ENCODE data around the gene TIGD6. TPM values are rescaled to one million over a fixed set of nuclear protein-coding genes. Genes with fewer than 3 reads are reported as not detected.

The TIGD6 gene
- total RNA-seq, 4 donors from 2014 or later, result 1.2 to 4.5 (median 2.7) TPM

DNA sequence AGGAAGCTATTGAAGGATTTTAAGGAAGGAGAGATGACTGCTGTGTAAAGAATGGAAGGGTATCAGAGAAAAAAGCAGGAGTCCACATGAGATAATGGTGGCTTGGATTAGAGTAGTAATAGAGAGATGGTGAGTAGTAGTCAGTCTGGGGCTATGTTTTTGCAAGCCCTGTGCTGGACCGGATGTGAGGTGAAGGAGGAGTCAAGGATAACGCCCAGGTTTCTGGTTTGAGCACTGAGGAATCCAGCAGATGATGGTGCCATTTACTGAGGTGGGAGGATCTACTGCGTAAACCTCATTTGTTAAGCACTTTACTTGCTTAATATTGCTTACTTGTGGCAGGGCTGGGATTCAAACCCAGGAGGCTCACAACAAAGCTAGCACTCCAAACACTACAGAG, 1.1 kb downstream of the TIGD6 start:
- TF ChIP-seq, protein P1, sequence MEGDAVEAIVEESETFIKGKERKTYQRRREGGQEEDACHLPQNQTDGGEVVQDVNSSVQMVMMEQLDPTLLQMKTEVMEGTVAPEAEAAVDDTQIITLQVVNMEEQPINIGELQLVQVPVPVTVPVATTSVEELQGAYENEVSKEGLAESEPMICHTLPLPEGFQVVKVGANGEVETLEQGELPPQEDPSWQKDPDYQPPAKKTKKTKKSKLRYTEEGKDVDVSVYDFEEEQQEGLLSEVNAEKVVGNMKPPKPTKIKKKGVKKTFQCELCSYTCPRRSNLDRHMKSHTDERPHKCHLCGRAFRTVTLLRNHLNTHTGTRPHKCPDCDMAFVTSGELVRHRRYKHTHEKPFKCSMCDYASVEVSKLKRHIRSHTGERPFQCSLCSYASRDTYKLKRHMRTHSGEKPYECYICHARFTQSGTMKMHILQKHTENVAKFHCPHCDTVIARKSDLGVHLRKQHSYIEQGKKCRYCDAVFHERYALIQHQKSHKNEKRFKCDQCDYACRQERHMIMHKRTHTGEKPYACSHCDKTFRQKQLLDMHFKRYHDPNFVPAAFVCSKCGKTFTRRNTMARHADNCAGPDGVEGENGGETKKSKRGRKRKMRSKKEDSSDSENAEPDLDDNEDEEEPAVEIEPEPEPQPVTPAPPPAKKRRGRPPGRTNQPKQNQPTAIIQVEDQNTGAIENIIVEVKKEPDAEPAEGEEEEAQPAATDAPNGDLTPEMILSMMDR (IDR thresholded peaks at IDR 0.05), result no peak
- TF ChIP-seq POLR2A (IDR thresholded peaks at IDR 0.05), result no peak
- no peak for DNase-seq
- H3K4me3 ChIP-seq, result peak overlapping the region in 2 of 4 donors; percentile 91 to 98
- H3K27ac ChIP-seq, result peak overlapping the region in 1 of 4 donors; percentile 94
- H3K36me3 ChIP-seq, result peaks cover 0 to 4% (median 0%) of the 10 kb centered on the region in 3 donors
- H3K27me3 ChIP-seq, result no peaks in the 10 kb centered on the region
- H3K4me1 ChIP-seq, result peaks cover 0 to 28% (median 0%) of the 10 kb centered on the region in 4 donors
- no peaks in the 10 kb centered on the region for H3K9me3 ChIP-seq

GRCh38 chr5:149998281-149998680, 2.2 kb downstream of the TIGD6 start:
- DNase-seq, result no peak
- H3K4me3 ChIP-seq, result no peak overlapping the region
- TF ChIP-seq, protein P1 (IDR thresholded peaks at IDR 0.05), result no peak
- TF ChIP-seq POLR2A (IDR thresholded peaks at IDR 0.05), result no peak

GRCh38 chr5:149996205-149996890, 4.1 kb downstream of the TIGD6 start:
- Histone ChIP-seq H3K9me3 (no peaks in the 10 kb centered on the region), H3K4me1 (peaks cover 0 to 9% (median 0%) of the 10 kb centered on the region in 4 donors), H3K27ac (no peak overlapping the region), H3K36me3 (peaks cover 0 to 4% (median 0%) of the 10 kb centered on the region in 3 donors), H3K4me3 (no peak overlapping the region), H3K27me3 (no peaks in the 10 kb centered on the region)
- no peak for TF ChIP-seq POLR2A (IDR thresholded peaks at IDR 0.05)
- TF ChIP-seq, protein P1 (IDR thresholded peaks at IDR 0.05), result no peak
- DNase-seq, result no peak

More at GRCh38 chr5:149998281-149998680, 2.2 kb downstream of the TIGD6 start:
- Histone ChIP-seq H3K4me1 (peaks cover 0 to 28% (median 0%) of the 10 kb centered on the region in 4 donors), H3K9me3 (no peaks in the 10 kb centered on the region), H3K36me3 (peaks cover 0 to 4% (median 0%) of the 10 kb centered on the region in 3 donors), H3K27ac (no peak overlapping the region), H3K27me3 (no peaks in the 10 kb centered on the region)

GRCh38 chr5:149995385-149996204, 4.9 kb downstream of the TIGD6 start:
- Histone ChIP-seq H3K4me1 (peaks cover 0 to 6% (median 0%) of the 10 kb centered on the region in 4 donors), H3K27ac (no peak overlapping the region)
- DNase-seq, result no peak

DNA sequence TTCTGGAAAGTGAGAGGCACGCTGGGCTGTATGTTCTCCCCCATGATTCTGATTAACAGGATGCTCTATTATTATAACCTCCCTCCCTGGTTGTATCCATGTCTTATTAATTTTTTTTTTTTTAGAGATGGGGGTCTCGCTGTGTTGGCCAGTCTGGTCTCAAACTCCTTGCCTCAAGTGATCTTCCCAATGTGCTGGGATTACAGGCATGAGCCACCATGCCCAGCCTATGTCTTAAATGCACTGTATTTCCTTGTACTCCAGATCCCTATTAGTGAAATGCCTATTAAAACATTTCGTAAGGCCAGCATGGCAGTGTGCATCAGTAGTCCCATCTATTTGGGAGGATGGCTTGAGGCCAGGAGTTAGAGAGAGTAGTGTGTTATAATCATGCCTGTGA, 7.0 kb downstream of the TIGD6 start:
- peaks cover 0 to 4% (median 0%) of the 10 kb centered on the region in 3 donors for H3K36me3 ChIP-seq
- no peak for DNase-seq
- H3K27me3 ChIP-seq, result no peaks in the 10 kb centered on the region
- H3K27ac ChIP-seq, result no peak overlapping the region
- no peak for TF ChIP-seq POLR2A (IDR thresholded peaks at IDR 0.05)
- TF ChIP-seq, protein P1 (IDR thresholded peaks at IDR 0.05), result no peak
- no peak overlapping the region for H3K4me3 ChIP-seq
- H3K9me3 ChIP-seq, result no peaks in the 10 kb centered on the region
- peaks cover 0 to 4% (median 0%) of the 10 kb centered on the region in 4 donors for H3K4me1 ChIP-seq

More at GRCh38 chr5:149995385-149996204, 4.9 kb downstream of the TIGD6 start:
- Histone ChIP-seq H3K36me3 (peaks cover 0 to 4% (median 0%) of the 10 kb centered on the region in 3 donors), H3K27me3 (no peaks in the 10 kb centered on the region), H3K9me3 (no peaks in the 10 kb centered on the region), H3K4me3 (no peak overlapping the region)
- TF ChIP-seq, protein P1 (IDR thresholded peaks at IDR 0.05), result no peak
- no peak for TF ChIP-seq POLR2A (IDR thresholded peaks at IDR 0.05)
